ENCODE data around the gene SLC7A6OS. TPM values are rescaled to one million over a fixed set of nuclear protein-coding genes. Genes with fewer than 3 reads are reported as not detected.

SLC7A6OS gene
- polyA plus RNA-seq, 4 donors: 19.5 to 26.4 (median 23.0) TPM

- DNase-seq (ENCODE audit: low read depth in 4 of 4, low spot score in 2 of 4): peak in 1 of 4 donors; percentile 71
Measured at GRCh38 chr16:68257906-68258800, 52.6 kb downstream of the SLC7A6OS start.

DNA sequence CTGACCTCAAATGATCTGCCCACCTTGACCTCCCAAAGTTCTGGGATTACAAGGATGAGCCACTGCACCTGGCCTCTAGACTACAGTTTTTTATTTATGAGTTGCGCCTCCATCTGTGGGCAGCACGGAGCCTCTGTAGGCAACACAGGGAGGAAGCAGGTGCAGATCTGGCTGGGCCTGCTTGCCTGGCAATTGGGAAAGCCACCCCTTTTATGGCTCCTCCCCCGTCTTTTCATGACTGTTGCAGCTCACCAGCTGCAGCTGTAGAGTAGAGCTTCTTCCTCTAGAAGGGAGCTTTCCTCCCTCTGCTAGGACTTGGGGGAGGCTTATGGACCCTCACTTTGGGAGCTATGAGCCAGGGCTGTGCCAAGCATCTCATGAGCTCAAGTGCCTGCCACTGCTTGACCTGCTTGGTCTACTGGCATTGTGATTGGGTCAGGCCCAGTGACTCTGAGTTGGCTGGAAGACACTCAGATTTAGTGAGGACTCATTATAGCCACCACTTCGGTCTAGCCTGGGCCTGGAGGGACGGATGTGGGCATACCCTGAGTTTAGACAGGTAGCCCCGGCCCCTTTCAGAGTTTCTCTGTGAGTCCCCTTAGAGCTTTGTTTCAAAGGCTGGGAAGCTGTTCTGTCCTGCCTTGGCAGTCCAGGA is 53.4 kb downstream of the SLC7A6OS start:
- no peak for DNase-seq (ENCODE audit: low read depth in 4 of 4, low spot score in 2 of 4)

DNA sequence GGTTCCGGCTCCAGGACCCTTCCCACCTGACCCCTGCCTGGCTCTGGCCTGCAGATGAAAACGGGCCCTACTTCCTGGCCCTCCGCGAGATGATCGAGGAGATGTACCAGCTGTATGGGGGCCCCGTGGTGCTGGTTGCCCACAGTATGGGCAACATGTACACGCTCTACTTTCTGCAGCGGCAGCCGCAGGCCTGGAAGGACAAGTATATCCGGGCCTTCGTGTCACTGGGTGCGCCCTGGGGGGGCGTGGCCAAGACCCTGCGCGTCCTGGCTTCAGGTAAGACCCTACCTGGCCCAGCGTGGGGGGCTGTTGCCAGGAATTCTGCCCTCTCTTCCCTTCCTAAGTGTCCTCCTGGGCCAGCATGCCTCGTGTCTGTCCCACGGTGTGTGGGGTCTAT is 55.0 kb downstream of the SLC7A6OS start:
- no peak for DNase-seq (ENCODE audit: low read depth in 4 of 4, low spot score in 2 of 4)

DNA sequence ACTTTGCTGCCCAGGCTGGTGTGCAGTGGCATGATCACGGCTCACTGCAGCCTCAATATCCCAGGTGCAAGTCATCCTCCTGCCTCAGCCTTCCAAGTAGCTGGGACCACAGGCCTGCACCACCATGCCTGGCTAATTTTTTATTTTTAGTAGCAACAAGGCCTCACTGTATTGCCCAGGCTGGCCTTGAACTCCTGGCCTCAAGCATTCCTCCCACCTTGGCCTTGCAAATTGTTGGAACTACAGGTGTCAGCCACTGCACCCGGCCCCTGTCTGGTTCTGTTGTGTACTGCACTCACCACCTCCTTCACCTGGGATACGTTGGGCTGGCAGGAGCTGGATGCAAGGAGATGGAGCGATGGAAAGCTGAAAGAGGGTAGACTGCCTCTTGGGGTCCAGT is 57.0 kb downstream of the SLC7A6OS start:
- no peak for DNase-seq (ENCODE audit: low read depth in 4 of 4, low spot score in 2 of 4)

GRCh38 chr16:68252383-68252782 is 58.4 kb downstream of the SLC7A6OS start:
- no peak for DNase-seq (ENCODE audit: low read depth in 4 of 4, low spot score in 2 of 4)

DNA sequence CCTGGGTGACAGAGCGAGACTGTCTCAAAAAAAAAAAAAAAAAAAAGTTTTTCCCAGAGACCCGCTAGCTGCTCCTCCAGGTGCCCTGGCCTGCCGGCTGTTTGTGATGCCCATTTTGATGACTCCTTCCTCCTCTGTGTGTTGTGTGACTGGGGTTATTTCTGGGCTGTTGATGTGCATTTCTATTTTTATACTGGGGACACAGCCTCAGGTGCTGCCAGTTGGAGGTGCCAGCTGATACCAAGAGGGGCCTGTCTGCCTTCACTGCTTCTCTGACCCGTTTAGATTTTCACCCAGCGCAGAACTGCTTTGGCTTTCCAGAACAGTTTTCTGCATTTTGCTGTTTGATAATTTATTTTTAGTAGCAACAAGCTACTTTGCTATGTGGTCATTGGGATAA is 58.9 kb downstream of the SLC7A6OS start:
- no peak for DNase-seq (ENCODE audit: low read depth in 4 of 4, low spot score in 2 of 4)

GRCh38 chr16:68250951-68251350 is 59.8 kb downstream of the SLC7A6OS start:
- no peak for DNase-seq (ENCODE audit: low read depth in 4 of 4, low spot score in 2 of 4)

DNA sequence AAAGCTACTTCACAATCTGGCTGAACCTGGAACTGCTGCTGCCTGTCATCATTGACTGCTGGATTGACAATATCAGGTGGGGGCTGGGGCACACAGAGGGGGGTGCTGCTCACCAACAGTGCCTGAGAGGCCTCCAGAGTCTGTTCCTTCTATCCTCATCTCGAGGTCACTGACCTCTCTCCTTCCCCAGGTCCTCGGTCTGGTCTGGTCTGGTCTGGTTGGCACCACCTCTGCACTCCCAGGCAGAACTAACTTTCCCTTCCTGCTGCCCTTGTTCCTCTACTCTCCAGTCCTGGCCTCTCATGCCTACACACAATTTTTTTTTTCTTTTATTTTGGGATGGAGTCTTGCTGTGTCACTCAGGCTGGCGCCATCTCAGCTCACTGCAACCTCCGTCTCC is 61.4 kb downstream of the SLC7A6OS start:
- DNase-seq (ENCODE audit: low read depth in 4 of 4, low spot score in 2 of 4): no peak

Other genes starting within 250 kb of the SLC7A6OS start
- 10 to 100 TPM; 30.8 to 35.5 (median 32.9) TPM for gene NFATC3, start 225.6 kb downstream of the SLC7A6OS start, polyA plus RNA-seq (ENCODE audit: insufficient read length in 4 of 4)
- gene ESRP2, start 74.8 kb downstream of the SLC7A6OS start, polyA plus RNA-seq (ENCODE audit: insufficient read length in 4 of 4): 10 to 100 TPM; 25.5 to 44.0 (median 32.1) TPM
- 10 to 100 TPM; 21.6 to 27.0 (median 22.9) TPM for gene PLA2G15, start 65.6 kb downstream of the SLC7A6OS start, polyA plus RNA-seq (ENCODE audit: insufficient read length in 4 of 4)
- 10 to 100 TPM; 12.1 to 20.3 (median 14.8) TPM for gene SLC7A6, start 46.4 kb downstream of the SLC7A6OS start, polyA plus RNA-seq (ENCODE audit: insufficient read length in 4 of 4)
- gene PRMT7, start 73 bp upstream of the SLC7A6OS start, polyA plus RNA-seq (ENCODE audit: insufficient read length in 4 of 4): 10 to 100 TPM; 39.4 to 71.5 (median 61.7) TPM
- 1 to 10 TPM; 1.1 to 2.4 (median 1.7) TPM for gene SMPD3, start 137.6 kb upstream of the SLC7A6OS start, polyA plus RNA-seq (ENCODE audit: insufficient read length in 4 of 4)
- gene ZFP90, start 228.3 kb upstream of the SLC7A6OS start, polyA plus RNA-seq (ENCODE audit: insufficient read length in 4 of 4): 10 to 100 TPM; 35.8 to 46.4 (median 41.4) TPM

Measured in left renal cortex interstitium (tissue), 4 donors.